ENCODE measurements around the gene PLIN4. TPM values are rescaled to one million over a fixed set of nuclear protein-coding genes. Genes with fewer than 3 reads are reported as not detected.

Gene PLIN4
- total and polyA plus RNA-seq, 9 of the 15 experiments (the other 6 are each of a cell fraction or from before 2014, with no cell fraction given) = 0.04 to 0.16 (median 0.07) TPM; not detected in 3

DNA sequence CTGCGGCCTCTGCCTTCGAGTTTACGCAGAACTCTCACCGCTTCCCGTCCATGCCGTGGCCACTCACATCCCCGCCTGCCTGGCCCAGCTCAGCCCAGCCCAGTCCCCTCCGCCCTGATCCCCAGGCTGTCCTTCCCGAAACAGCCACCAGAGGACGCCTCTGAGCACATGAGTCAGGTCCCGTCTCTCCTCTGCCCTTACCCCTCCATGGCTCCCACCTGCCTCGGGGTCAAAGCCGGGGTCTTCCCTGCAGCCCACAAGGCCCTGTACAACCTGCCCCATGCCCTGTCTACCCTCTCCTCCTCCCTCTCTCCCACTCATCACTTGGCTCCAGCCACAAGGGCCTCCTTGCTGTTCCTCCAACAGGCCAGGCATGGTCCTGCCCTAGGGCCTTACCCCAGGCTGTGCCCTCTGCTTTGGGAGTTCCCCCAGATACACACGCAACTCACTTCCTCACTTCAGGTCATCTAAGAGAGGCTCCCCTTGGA lies 49.3 kb upstream of the PLIN4 start (continued):
- TF ChIP-seq, protein P1, sequence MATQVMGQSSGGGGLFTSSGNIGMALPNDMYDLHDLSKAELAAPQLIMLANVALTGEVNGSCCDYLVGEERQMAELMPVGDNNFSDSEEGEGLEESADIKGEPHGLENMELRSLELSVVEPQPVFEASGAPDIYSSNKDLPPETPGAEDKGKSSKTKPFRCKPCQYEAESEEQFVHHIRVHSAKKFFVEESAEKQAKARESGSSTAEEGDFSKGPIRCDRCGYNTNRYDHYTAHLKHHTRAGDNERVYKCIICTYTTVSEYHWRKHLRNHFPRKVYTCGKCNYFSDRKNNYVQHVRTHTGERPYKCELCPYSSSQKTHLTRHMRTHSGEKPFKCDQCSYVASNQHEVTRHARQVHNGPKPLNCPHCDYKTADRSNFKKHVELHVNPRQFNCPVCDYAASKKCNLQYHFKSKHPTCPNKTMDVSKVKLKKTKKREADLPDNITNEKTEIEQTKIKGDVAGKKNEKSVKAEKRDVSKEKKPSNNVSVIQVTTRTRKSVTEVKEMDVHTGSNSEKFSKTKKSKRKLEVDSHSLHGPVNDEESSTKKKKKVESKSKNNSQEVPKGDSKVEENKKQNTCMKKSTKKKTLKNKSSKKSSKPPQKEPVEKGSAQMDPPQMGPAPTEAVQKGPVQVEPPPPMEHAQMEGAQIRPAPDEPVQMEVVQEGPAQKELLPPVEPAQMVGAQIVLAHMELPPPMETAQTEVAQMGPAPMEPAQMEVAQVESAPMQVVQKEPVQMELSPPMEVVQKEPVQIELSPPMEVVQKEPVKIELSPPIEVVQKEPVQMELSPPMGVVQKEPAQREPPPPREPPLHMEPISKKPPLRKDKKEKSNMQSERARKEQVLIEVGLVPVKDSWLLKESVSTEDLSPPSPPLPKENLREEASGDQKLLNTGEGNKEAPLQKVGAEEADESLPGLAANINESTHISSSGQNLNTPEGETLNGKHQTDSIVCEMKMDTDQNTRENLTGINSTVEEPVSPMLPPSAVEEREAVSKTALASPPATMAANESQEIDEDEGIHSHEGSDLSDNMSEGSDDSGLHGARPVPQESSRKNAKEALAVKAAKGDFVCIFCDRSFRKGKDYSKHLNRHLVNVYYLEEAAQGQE (IDR thresholded peaks at IDR 0.05; ENCODE audit: borderline replicate concordance) = peak; percentile 50; the same call in 1 of the 2 replicates
- TF ChIP-seq, protein P1 (CRISPR knock-in tag; IDR thresholded peaks at IDR 0.05; ENCODE audit: low read depth) = no peak
- TF ChIP-seq, protein P2, sequence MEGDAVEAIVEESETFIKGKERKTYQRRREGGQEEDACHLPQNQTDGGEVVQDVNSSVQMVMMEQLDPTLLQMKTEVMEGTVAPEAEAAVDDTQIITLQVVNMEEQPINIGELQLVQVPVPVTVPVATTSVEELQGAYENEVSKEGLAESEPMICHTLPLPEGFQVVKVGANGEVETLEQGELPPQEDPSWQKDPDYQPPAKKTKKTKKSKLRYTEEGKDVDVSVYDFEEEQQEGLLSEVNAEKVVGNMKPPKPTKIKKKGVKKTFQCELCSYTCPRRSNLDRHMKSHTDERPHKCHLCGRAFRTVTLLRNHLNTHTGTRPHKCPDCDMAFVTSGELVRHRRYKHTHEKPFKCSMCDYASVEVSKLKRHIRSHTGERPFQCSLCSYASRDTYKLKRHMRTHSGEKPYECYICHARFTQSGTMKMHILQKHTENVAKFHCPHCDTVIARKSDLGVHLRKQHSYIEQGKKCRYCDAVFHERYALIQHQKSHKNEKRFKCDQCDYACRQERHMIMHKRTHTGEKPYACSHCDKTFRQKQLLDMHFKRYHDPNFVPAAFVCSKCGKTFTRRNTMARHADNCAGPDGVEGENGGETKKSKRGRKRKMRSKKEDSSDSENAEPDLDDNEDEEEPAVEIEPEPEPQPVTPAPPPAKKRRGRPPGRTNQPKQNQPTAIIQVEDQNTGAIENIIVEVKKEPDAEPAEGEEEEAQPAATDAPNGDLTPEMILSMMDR (IDR thresholded peaks at IDR 0.05 in 2 of 3, conservative IDR thresholded peaks at IDR 0.05 in 1 of 3; ENCODE audit: insufficient read depth in 2 of 3, low read depth in 1 of 3, low read length in 3 of 3) = peak; percentile 92 to 99 (median 92)
- TF ChIP-seq NFE2 (IDR thresholded peaks at IDR 0.05; ENCODE audit: low read depth) (0 out of 2 replicates have a peak, but pooled peaks have one; percentile 27), ZNF561 (CRISPR knock-in tag; conservative IDR thresholded peaks at IDR 0.05) (no peak), PTBP1 (IDR thresholded peaks at IDR 0.05; ENCODE audit: low read depth, low read length) (peak; percentile 94), CREB1 (IDR thresholded peaks at IDR 0.05) (0 out of 2 replicates have a peak, but pooled peaks have one; percentile 18), CREB1 (CRISPR knock-in tag; IDR thresholded peaks at IDR 0.05) (no peak), MAZ (CRISPR knock-in tag; conservative IDR thresholded peaks at IDR 0.05 in 1 of 2, IDR thresholded peaks at IDR 0.05 in 1 of 2) (peak in 1 of 2 experiments; percentile 68; a peak in 1 of 4 replicates), XRCC5 (IDR thresholded peaks at IDR 0.05; ENCODE audit: low read depth, low read length) (peak; percentile 34; the same call in 1 of the 2 replicates)
- TF ChIP-seq, protein P3, sequence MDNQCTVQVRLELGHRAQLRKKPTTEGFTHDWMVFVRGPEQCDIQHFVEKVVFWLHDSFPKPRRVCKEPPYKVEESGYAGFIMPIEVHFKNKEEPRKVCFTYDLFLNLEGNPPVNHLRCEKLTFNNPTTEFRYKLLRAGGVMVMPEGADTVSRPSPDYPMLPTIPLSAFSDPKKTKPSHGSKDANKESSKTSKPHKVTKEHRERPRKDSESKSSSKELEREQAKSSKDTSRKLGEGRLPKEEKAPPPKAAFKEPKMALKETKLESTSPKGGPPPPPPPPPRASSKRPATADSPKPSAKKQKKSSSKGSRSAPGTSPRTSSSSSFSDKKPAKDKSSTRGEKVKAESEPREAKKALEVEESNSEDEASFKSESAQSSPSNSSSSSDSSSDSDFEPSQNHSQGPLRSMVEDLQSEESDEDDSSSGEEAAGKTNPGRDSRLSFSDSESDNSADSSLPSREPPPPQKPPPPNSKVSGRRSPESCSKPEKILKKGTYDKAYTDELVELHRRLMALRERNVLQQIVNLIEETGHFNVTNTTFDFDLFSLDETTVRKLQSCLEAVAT (IDR thresholded peaks at IDR 0.05) = no peak; a peak in 1 of 4 replicates
- TF ChIP-seq, protein P4, sequence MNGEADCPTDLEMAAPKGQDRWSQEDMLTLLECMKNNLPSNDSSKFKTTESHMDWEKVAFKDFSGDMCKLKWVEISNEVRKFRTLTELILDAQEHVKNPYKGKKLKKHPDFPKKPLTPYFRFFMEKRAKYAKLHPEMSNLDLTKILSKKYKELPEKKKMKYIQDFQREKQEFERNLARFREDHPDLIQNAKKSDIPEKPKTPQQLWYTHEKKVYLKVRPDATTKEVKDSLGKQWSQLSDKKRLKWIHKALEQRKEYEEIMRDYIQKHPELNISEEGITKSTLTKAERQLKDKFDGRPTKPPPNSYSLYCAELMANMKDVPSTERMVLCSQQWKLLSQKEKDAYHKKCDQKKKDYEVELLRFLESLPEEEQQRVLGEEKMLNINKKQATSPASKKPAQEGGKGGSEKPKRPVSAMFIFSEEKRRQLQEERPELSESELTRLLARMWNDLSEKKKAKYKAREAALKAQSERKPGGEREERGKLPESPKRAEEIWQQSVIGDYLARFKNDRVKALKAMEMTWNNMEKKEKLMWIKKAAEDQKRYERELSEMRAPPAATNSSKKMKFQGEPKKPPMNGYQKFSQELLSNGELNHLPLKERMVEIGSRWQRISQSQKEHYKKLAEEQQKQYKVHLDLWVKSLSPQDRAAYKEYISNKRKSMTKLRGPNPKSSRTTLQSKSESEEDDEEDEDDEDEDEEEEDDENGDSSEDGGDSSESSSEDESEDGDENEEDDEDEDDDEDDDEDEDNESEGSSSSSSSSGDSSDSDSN (IDR thresholded peaks at IDR 0.05; ENCODE audit: borderline replicate concordance in 1 of 2, low read depth in 2 of 2, low read length in 2 of 2) = peak in 1 of 2 experiments; percentile 18; a peak in 1 of 4 replicates

Measured in K562 (cell line).